ENCODE data around the gene CSNK1G2. TPM values are rescaled to one million over a fixed set of nuclear protein-coding genes. Genes with fewer than 3 reads are reported as not detected.

CSNK1G2 gene
- total RNA-seq, 3 donors from 2014 or later, result 31.5 to 76.7 (median 68.2) TPM

- no peaks in the 10 kb centered on the region for H3K9me3 ChIP-seq
- intact Hi-C loops (cut with DNase I; ENCODE audit: low total_unique reads), result no loop called here
- no peak for DNase-seq (ENCODE audit: low spot score in 2 of 2)
- H3K27me3 ChIP-seq, result no peaks in the 10 kb centered on the region
- no peaks in the 10 kb centered on the region for H3K36me3 ChIP-seq
- TF ChIP-seq POLR2A (IDR thresholded peaks at IDR 0.05), result no peak
- no peak for TF ChIP-seq POLR2AphosphoS5 (IDR thresholded peaks at IDR 0.05)
- TF ChIP-seq, protein P1, sequence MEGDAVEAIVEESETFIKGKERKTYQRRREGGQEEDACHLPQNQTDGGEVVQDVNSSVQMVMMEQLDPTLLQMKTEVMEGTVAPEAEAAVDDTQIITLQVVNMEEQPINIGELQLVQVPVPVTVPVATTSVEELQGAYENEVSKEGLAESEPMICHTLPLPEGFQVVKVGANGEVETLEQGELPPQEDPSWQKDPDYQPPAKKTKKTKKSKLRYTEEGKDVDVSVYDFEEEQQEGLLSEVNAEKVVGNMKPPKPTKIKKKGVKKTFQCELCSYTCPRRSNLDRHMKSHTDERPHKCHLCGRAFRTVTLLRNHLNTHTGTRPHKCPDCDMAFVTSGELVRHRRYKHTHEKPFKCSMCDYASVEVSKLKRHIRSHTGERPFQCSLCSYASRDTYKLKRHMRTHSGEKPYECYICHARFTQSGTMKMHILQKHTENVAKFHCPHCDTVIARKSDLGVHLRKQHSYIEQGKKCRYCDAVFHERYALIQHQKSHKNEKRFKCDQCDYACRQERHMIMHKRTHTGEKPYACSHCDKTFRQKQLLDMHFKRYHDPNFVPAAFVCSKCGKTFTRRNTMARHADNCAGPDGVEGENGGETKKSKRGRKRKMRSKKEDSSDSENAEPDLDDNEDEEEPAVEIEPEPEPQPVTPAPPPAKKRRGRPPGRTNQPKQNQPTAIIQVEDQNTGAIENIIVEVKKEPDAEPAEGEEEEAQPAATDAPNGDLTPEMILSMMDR (IDR thresholded peaks at IDR 0.05), result no peak
- no peak overlapping the region for H3K4me3 ChIP-seq
- H3K4me1 ChIP-seq, result peaks cover 0 to 6% of the 10 kb centered on the region in 2 donors
- no peak overlapping the region for H3K27ac ChIP-seq
These were observed 69.2 kb downstream of the CSNK1G2 start for GRCh38 chr19:2010135-2010668.

DNA sequence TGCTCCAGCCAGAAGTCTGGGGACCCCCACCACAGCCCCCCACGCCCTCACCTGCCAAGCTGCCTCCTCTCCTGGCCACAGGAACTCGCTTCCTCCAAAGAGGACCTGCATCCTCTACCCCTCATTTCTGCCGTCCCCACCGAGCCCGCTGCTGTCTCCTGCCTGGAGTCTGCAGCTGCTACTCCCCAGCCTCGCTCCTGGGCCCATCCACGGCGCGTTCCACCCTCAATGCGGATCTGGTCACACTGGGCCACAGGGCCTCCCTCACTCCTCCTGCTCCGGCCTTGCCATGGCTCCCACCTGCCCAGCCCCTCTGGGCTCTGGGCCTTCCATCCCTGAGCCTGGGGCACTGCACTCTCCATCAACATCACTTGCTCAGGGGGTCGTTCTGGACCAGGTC is 70.2 kb downstream of the CSNK1G2 start:
- TF ChIP-seq POLR2A (IDR thresholded peaks at IDR 0.05), result no peak
- no peak for TF ChIP-seq POLR2AphosphoS5 (IDR thresholded peaks at IDR 0.05)
- peaks cover 0 to 6% of the 10 kb centered on the region in 2 donors for H3K4me1 ChIP-seq
- intact Hi-C loops (cut with DNase I; ENCODE audit: low total_unique reads), result no loop called here
- H3K27ac ChIP-seq, result no peak overlapping the region
- H3K36me3 ChIP-seq, result no peaks in the 10 kb centered on the region
- DNase-seq (ENCODE audit: low spot score in 2 of 2), result no peak
- H3K4me3 ChIP-seq, result no peak overlapping the region
- no peaks in the 10 kb centered on the region for H3K27me3 ChIP-seq
- no peaks in the 10 kb centered on the region for H3K9me3 ChIP-seq

DNA sequence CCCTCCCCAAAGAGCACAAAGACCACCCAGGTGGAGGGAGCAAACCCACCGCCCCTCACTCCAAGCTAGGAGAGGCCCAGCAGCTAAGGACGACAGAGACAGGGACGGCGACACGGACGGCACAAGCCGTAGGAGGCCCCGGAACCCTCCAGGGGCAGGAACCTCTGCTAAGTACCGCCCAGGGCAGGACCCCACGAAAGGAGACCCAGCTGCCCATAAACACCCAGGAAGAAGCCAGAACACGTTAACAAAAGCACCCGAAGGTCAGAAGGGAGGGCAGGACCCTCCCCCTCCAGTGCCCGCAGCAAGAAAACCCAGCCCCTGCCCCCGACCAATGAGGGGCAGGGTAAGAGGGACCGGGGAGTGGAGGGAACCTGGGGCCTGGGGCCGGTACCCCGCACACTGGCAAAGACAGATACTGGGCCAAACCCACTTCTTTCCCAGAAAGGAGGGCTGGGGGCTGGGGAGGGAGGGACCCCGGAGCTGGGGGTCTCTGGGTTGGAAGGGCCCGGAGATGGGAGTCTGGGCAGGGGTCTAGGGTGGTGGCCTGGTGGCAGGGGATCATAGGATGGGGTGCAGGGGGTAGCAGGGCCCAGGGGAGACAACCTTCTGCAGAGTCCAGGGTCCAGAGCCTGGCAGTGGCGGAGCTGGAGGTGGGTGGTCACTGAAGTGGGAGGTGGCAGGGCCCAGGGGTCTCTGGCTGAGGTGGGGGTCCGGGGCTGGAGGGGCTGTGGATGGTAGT is 72.1 kb downstream of the CSNK1G2 start:
- intact Hi-C loops (cut with DNase I; ENCODE audit: low total_unique reads), result no loop called here
- DNase-seq (ENCODE audit: low spot score in 2 of 2), result no peak
- TF ChIP-seq POLR2A (IDR thresholded peaks at IDR 0.05), result no peak
- TF ChIP-seq, protein P1 (IDR thresholded peaks at IDR 0.05), result no peak
- no peak for TF ChIP-seq POLR2AphosphoS5 (IDR thresholded peaks at IDR 0.05)
- Histone ChIP-seq H3K27me3 (no peaks in the 10 kb centered on the region), H3K27ac (peak overlapping the region in 1 of 2 donors; percentile 12), H3K9me3 (no peaks in the 10 kb centered on the region), H3K4me3 (no peak overlapping the region), H3K4me1 (peaks cover 0 to 6% of the 10 kb centered on the region in 2 donors), H3K36me3 (no peaks in the 10 kb centered on the region)

GRCh38 chr19:2013683-2013961 is 72.7 kb downstream of the CSNK1G2 start:
- DNase-seq (ENCODE audit: low spot score in 2 of 2), result no peak
- intact Hi-C loops (cut with DNase I; ENCODE audit: low total_unique reads), result no loop called here
- no peak overlapping the region for H3K4me3 ChIP-seq
- H3K4me1 ChIP-seq, result peaks cover 0 to 6% of the 10 kb centered on the region in 2 donors
- TF ChIP-seq, protein P1 (IDR thresholded peaks at IDR 0.05), result no peak
- TF ChIP-seq POLR2AphosphoS5 (IDR thresholded peaks at IDR 0.05) (no peak), POLR2A (IDR thresholded peaks at IDR 0.05) (no peak)
- H3K27ac ChIP-seq, result peak overlapping the region in 1 of 2 donors; percentile 12
- no peaks in the 10 kb centered on the region for H3K9me3 ChIP-seq
- no peaks in the 10 kb centered on the region for H3K36me3 ChIP-seq
- no peaks in the 10 kb centered on the region for H3K27me3 ChIP-seq

DNA sequence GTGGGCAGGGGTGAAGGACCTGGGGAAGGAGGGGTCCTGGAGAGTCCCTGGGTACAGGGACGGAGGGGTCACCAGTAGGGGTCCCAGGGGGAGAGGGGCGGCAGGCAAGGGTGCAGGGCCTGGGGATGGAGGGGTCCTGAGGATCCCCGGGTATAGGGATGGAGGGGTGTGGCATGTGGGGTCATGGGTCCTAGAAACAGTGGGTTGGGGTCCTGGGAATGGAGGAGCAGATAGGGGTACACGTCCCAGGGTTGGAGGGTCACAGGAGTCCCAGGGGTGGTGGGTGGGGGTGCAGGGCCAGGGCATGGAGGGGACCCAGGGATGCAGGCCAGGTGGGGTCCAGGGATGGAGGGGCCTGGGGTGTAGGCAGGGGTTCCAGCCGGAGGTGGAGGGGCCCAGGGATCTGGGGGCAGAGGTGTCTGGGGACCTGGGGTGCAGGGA is 73.2 kb downstream of the CSNK1G2 start:
- Histone ChIP-seq H3K4me1 (peaks cover 0 to 6% of the 10 kb centered on the region in 2 donors), H3K27ac (no peak overlapping the region), H3K9me3 (no peaks in the 10 kb centered on the region), H3K36me3 (no peaks in the 10 kb centered on the region), H3K4me3 (peak overlapping the region; percentile 65 to 91 (median 72)), H3K27me3 (no peaks in the 10 kb centered on the region)
- intact Hi-C loops (cut with DNase I; ENCODE audit: low total_unique reads), result no loop called here
- DNase-seq (ENCODE audit: low spot score in 2 of 2), result no peak
- no peak for TF ChIP-seq POLR2AphosphoS5 (IDR thresholded peaks at IDR 0.05)
- no peak for TF ChIP-seq POLR2A (IDR thresholded peaks at IDR 0.05)
- TF ChIP-seq, protein P1 (IDR thresholded peaks at IDR 0.05), result no peak
